Neuronal stem cell (in vitro differentiated cells): ENCODE results near the gene NFS1.

Experiments used
- DNase-seq: peaks from one replicate; pipeline ENCODE4 v3.0.0-alpha.2; 2013; ENCODE audit warnings: low spot score
- H2AFZ ChIP-seq: one replicate; pipeline ENCODE4 v1.6.1; 2013; ENCODE audit warnings: mild to moderate bottlenecking, low read length, inconsistent platforms
- H2AK5ac ChIP-seq: 2 replicates; pipeline ENCODE4 v1.6.1; 2013; ENCODE audit warnings: low read depth, mild to moderate bottlenecking, inconsistent platforms, low read length, moderate library complexity, mixed read lengths
- H2BK120ac ChIP-seq: 2 replicates; pipeline ENCODE4 v1.6.1; 2013; ENCODE audit warnings: low read depth, mild to moderate bottlenecking, inconsistent platforms, low read length, moderate library complexity, mixed read lengths
- H2BK12ac ChIP-seq: one replicate; pipeline ENCODE4 v1.6.1; 2013; ENCODE audit warnings: low read length, inconsistent platforms
- H2BK15ac ChIP-seq: 2 replicates; pipeline ENCODE4 v1.6.1; 2013; ENCODE audit warnings: mild to moderate bottlenecking, low read length, inconsistent platforms, mixed read lengths
- H2BK5ac ChIP-seq: one replicate; pipeline ENCODE4 v1.6.1; 2013; ENCODE audit warnings: inconsistent platforms, mild to moderate bottlenecking, low read length, moderate library complexity
- H3K14ac ChIP-seq: one replicate; pipeline ENCODE4 v1.6.1; 2013; ENCODE audit warnings: low read length, inconsistent platforms
- H3K18ac ChIP-seq: 2 replicates; pipeline ENCODE4 v1.6.1; 2013; ENCODE audit warnings: low read length, inconsistent platforms
- H3K23ac ChIP-seq: 2 replicates; pipeline ENCODE4 v1.6.1; 2013; ENCODE audit warnings: low read depth, mild to moderate bottlenecking, mixed read lengths, low read length, inconsistent platforms; ENCODE audit not compliant: poor library complexity
- H3K27ac ChIP-seq: replicated peaks from 3 replicates; pipeline ENCODE4 v1.5.1; 2013; ENCODE audit warnings: low read length, inconsistent platforms
- H3K27me3 ChIP-seq, 3 experiments: 2 replicates each; pipeline ENCODE4 v1.6.1; 2013; ENCODE audit warnings: low read length in 3 of 3, mild to moderate bottlenecking in 2 of 3, inconsistent platforms in 1 of 3, low read depth in 1 of 3, mixed read lengths in 1 of 3, moderate library complexity in 1 of 3; ENCODE audit not compliant: control insufficient read depth in 3 of 3, insufficient read depth in 3 of 3
- H3K36me3 ChIP-seq, 2 donors: replicated peaks in 1 of 2; 2 replicates each; pipeline ENCODE4 v1.6.1; 2013; ENCODE audit warnings: low read length in 2 of 2; ENCODE audit not compliant: control insufficient read depth in 2 of 2, insufficient read depth in 2 of 2
- H3K4ac ChIP-seq: 2 replicates; pipeline ENCODE4 v1.6.1; 2013; ENCODE audit warnings: inconsistent platforms, mild to moderate bottlenecking, low read length, moderate library complexity
- H3K4me1 ChIP-seq, 2 donors: 1 replicate in 1 of 2; 2 replicates in 1 of 2; pipeline ENCODE4 v1.6.1; 2013; ENCODE audit warnings: low read length in 2 of 2, low read depth in 1 of 2; ENCODE audit not compliant: control insufficient read depth in 2 of 2, insufficient read depth in 1 of 2
- H3K4me2 ChIP-seq: one replicate; pipeline ENCODE4 v1.6.1; 2013; ENCODE audit warnings: mild to moderate bottlenecking, low read length, inconsistent platforms; ENCODE audit not compliant: insufficient read depth, poor library complexity, severe bottlenecking
- H3K4me3 ChIP-seq, 2 donors: 2 replicates each; pipeline ENCODE4 v1.5.1; 2013; ENCODE audit warnings: low read length in 2 of 2, mild to moderate bottlenecking in 2 of 2, inconsistent platforms in 1 of 2, moderate library complexity in 1 of 2
- H3K79me1 ChIP-seq: one replicate; pipeline ENCODE4 v1.6.1; 2013; ENCODE audit warnings: low read depth, mild to moderate bottlenecking, inconsistent platforms, low read length, moderate library complexity
- H3K9ac ChIP-seq: one replicate; pipeline ENCODE4 v1.6.1; 2013; ENCODE audit warnings: mild to moderate bottlenecking, low read depth, low read length, inconsistent platforms; ENCODE audit not compliant: poor library complexity
- H3K9me3 ChIP-seq, 2 donors: replicated peaks in 1 of 2; 2 replicates each; pipeline versions ENCODE3 to v1.6.1; 2013; ENCODE audit warnings: low read length in 2 of 2, mild to moderate bottlenecking in 2 of 2, inconsistent platforms in 1 of 2, low read depth in 1 of 2, mixed read lengths in 1 of 2, moderate library complexity in 1 of 2; ENCODE audit not compliant: control insufficient read depth in 2 of 2, insufficient read depth in 1 of 2
- H4K8ac ChIP-seq: one replicate; pipeline ENCODE4 v1.6.1; 2013; ENCODE audit warnings: low read depth, mild to moderate bottlenecking, inconsistent platforms, low read length, moderate library complexity
- H4K91ac ChIP-seq: one replicate; pipeline ENCODE4 v1.6.1; 2013; ENCODE audit warnings: low read length, low read depth, mild to moderate bottlenecking, inconsistent platforms; ENCODE audit not compliant: poor library complexity
- WGBS, 2 donors: extraction: QIAGEN DNeasy Blood & Tissue Kit; methylation state at CpG; one replicate each; pipeline ENCODE4 v1.1.7; 2013; ENCODE audit warnings: missing lambda C conversion rate in 2 of 2, mixed read lengths in 1 of 2; ENCODE audit not compliant: insufficient read length in 2 of 2, insufficient replicate concordance in 1 of 2; ENCODE audit errors: extremely low coverage in 2 of 2; 5-methylcytosine and 5-hydroxymethylcytosine counted together

The NFS1 gene

GRCh38 chr20:35627121-35627520, 72.0 kb downstream of the NFS1 start:
- no peak overlapping the region for H2BK120ac ChIP-seq
- H3K36me3 ChIP-seq = peaks cover 46 to 81% of the 10 kb centered on the region in 2 donors
- no CpG with 5 or more reads among the region's 8 CpGs for WGBS, 2 donors

GRCh38 chr20:35626386-35627001, 72.7 kb downstream of the NFS1 start:
- H3K23ac ChIP-seq = peak overlapping the region; percentile 44
- H3K36me3 ChIP-seq = peaks cover 41 to 81% of the 10 kb centered on the region in 2 donors
- H3K27me3 ChIP-seq = no peaks in the 10 kb centered on the region
- H3K79me1 ChIP-seq = peaks cover 3% of the 10 kb centered on the region
- H3K27ac ChIP-seq = no peak overlapping the region
- H4K8ac ChIP-seq = no peak overlapping the region
- H3K14ac ChIP-seq = no peak overlapping the region
- no peak overlapping the region for H2AFZ ChIP-seq
- H2BK120ac ChIP-seq = no peak overlapping the region
- peak overlapping the region in 1 of 2 donors; percentile 24 for H3K4me3 ChIP-seq
- H3K4me1 ChIP-seq = no peaks in the 10 kb centered on the region
- H3K18ac ChIP-seq = no peak overlapping the region
- peak overlapping the region; percentile 41 for H2BK12ac ChIP-seq
- H2BK5ac ChIP-seq = peak overlapping the region; percentile 71
- no peak overlapping the region for H2AK5ac ChIP-seq
- H3K4ac ChIP-seq = no peak overlapping the region
- peak overlapping the region; percentile 63 for H3K9ac ChIP-seq
- no CpG with 5 or more reads among the region's 13 CpGs for WGBS, 2 donors
- H2BK15ac ChIP-seq = no peak overlapping the region
- H4K91ac ChIP-seq = no peak overlapping the region
- H3K9me3 ChIP-seq = peaks cover 0 to 2% of the 10 kb centered on the region in 2 donors
- no peak overlapping the region for H3K4me2 ChIP-seq
- no peak for DNase-seq

More at GRCh38 chr20:35627121-35627520, 72.0 kb downstream of the NFS1 start:
- Histone ChIP-seq H3K4me1 (no peaks in the 10 kb centered on the region), H3K9ac (no peak overlapping the region), H3K18ac (no peak overlapping the region), H3K14ac (no peak overlapping the region), H3K27ac (no peak overlapping the region), H2BK12ac (no peak overlapping the region), H2BK5ac (no peak overlapping the region), H3K4ac (no peak overlapping the region), H3K23ac (no peak overlapping the region), H3K4me2 (no peak overlapping the region), H2BK15ac (no peak overlapping the region), H3K27me3 (no peaks in the 10 kb centered on the region), H4K91ac (no peak overlapping the region), H4K8ac (no peak overlapping the region), H2AK5ac (no peak overlapping the region), H3K4me3 (no peak overlapping the region), H3K79me1 (peaks cover 3% of the 10 kb centered on the region), H3K9me3 (peaks cover 0 to 2% of the 10 kb centered on the region in 2 donors), H2AFZ (no peak overlapping the region)
- no peak for DNase-seq

GRCh38 chr20:35625584-35626385, 73.4 kb downstream of the NFS1 start:
- Histone ChIP-seq H3K9me3 (peaks cover 0 to 2% of the 10 kb centered on the region in 2 donors), H3K36me3 (peaks cover 39 to 81% of the 10 kb centered on the region in 2 donors), H2BK5ac (peak overlapping the region; percentile 71), H3K4me2 (no peak overlapping the region), H4K91ac (no peak overlapping the region), H2AK5ac (no peak overlapping the region), H2BK120ac (no peak overlapping the region), H3K23ac (no peak overlapping the region), H3K9ac (no peak overlapping the region), H2BK15ac (no peak overlapping the region), H3K4me1 (no peaks in the 10 kb centered on the region), H3K4ac (no peak overlapping the region), H3K27ac (no peak overlapping the region), H3K18ac (no peak overlapping the region), H3K79me1 (peaks cover 3% of the 10 kb centered on the region), H3K27me3 (no peaks in the 10 kb centered on the region), H3K4me3 (no peak overlapping the region), H2AFZ (no peak overlapping the region), H3K14ac (no peak overlapping the region), H4K8ac (no peak overlapping the region), H2BK12ac (no peak overlapping the region)
- DNase-seq = no peak
- no CpG with 5 or more reads among the region's 6 CpGs for WGBS, 2 donors

- H3K23ac ChIP-seq = no peak overlapping the region
- peaks cover 10 to 12% of the 10 kb centered on the region in 2 donors for H3K4me1 ChIP-seq
- no peak overlapping the region for H3K18ac ChIP-seq
- no peak for DNase-seq
- no peak overlapping the region for H4K91ac ChIP-seq
- peaks cover 19 to 45% of the 10 kb centered on the region in 2 donors for H3K36me3 ChIP-seq
- WGBS, 2 donors = no CpG with 5 or more reads among the region's 2 CpGs
- H4K8ac ChIP-seq = no peak overlapping the region
- no peak overlapping the region for H2AK5ac ChIP-seq
- H3K27ac ChIP-seq = no peak overlapping the region
- no peak overlapping the region for H3K4me2 ChIP-seq
- H3K14ac ChIP-seq = no peak overlapping the region
- H3K9me3 ChIP-seq = peaks cover 0 to 2% of the 10 kb centered on the region in 2 donors
- H3K79me1 ChIP-seq = peaks cover 3% of the 10 kb centered on the region
- H2AFZ ChIP-seq = no peak overlapping the region
- no peak overlapping the region for H2BK15ac ChIP-seq
- H3K4ac ChIP-seq = no peak overlapping the region
- H3K4me3 ChIP-seq = no peak overlapping the region
- H3K27me3 ChIP-seq = peaks cover 0 to 9% (median 0%) of the 10 kb centered on the region in 3 experiments
- no peak overlapping the region for H2BK12ac ChIP-seq
- no peak overlapping the region for H3K9ac ChIP-seq
- no peak overlapping the region for H2BK5ac ChIP-seq
- H2BK120ac ChIP-seq = no peak overlapping the region
Measured at GRCh38 chr20:35621560-35621946, 77.6 kb downstream of the NFS1 start.
